HCT116 (cell line): ENCODE measurements around the gene EXOC6B.

Source experiments
- ATF3 ChIP-seq: IDR thresholded peaks from 2 replicates; pipeline ENCODE4 v1.6.1; 2012
- EZH2 ChIP-seq: fragments of 200-600 bp; sonication (generic); IDR thresholded peaks from 2 replicates; pipeline ENCODE4 v1.6.1; 2017; ENCODE audit warnings: antibody characterized with exemption, mixed run types
- POLR2A ChIP-seq: IDR thresholded peaks from 2 replicates; pipeline ENCODE4 v1.7.0; 2011; ENCODE audit warnings: borderline replicate concordance; ENCODE audit not compliant: insufficient read depth, insufficient read length; ENCODE audit errors: extremely low read depth
- ZBTB33 ChIP-seq: IDR thresholded peaks from 2 replicates; pipeline ENCODE4 v1.6.1; 2011; ENCODE audit warnings: mild to moderate bottlenecking, low read length, moderate library complexity; ENCODE audit not compliant: insufficient replicate concordance; ENCODE audit errors: extremely low read depth

- TF ChIP-seq ATF3 = no peak
- TF ChIP-seq POLR2A = no peak
- TF ChIP-seq EZH2 = no peak
- TF ChIP-seq ZBTB33 = no peak
Observed at GRCh38 chr2:72755647-72756423, 70.0 kb downstream of the EXOC6B start.
